ENCODE results near the gene CD300C. TPM values are rescaled to one million over a fixed set of nuclear protein-coding genes. Genes with fewer than 3 reads are reported as not detected.

Gene CD300C
- total and polyA plus RNA-seq, 2 donors from 2014 or later: 0.34 to 4.2 TPM

DNA sequence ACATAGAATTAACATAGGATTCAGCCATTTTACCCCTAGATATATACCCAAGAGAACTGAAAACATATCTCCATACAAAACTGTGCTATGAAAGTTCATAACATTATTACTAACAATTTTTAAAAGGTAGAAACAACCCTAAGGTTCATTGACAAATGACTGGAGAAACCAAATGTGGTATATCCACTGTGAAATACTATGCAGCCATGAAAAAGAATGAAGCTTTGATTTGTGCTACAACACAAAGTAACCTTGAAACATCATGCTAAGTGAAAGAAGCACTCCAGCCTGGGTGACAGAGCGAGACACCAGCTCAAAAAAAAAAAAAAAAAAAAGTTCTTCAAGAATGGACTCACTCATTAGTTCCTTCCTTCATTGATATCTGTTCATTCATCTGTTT lies 45.6 kb upstream of the CD300C start:
- no peak for DNase-seq
- no peaks in the 10 kb centered on the region for H3K36me3 ChIP-seq (ENCODE audit: control insufficient read depth in 2 of 3, insufficient read depth in 3 of 3, low read length in 3 of 3)
- H3K4me1 ChIP-seq (ENCODE audit: control insufficient read depth in 2 of 3, insufficient read depth in 2 of 3, low read depth in 1 of 3, low read length in 3 of 3): no peaks in the 10 kb centered on the region
- no peak overlapping the region for H3K9ac ChIP-seq (ENCODE audit: low read length in 3 of 3)
- intact Hi-C loops (cut with DNase I): no loop called here
- H3K27ac ChIP-seq (ENCODE audit: low read depth in 2 of 2, low read length in 2 of 2): no peak overlapping the region
- H3K9me3 ChIP-seq (ENCODE audit: control insufficient read depth in 2 of 3, insufficient read depth in 1 of 3, low read length in 3 of 3): no peaks in the 10 kb centered on the region
- no peaks in the 10 kb centered on the region for H3K27me3 ChIP-seq (ENCODE audit: control insufficient read depth, insufficient read depth, low read length)
- TF ChIP-seq, protein P1, sequence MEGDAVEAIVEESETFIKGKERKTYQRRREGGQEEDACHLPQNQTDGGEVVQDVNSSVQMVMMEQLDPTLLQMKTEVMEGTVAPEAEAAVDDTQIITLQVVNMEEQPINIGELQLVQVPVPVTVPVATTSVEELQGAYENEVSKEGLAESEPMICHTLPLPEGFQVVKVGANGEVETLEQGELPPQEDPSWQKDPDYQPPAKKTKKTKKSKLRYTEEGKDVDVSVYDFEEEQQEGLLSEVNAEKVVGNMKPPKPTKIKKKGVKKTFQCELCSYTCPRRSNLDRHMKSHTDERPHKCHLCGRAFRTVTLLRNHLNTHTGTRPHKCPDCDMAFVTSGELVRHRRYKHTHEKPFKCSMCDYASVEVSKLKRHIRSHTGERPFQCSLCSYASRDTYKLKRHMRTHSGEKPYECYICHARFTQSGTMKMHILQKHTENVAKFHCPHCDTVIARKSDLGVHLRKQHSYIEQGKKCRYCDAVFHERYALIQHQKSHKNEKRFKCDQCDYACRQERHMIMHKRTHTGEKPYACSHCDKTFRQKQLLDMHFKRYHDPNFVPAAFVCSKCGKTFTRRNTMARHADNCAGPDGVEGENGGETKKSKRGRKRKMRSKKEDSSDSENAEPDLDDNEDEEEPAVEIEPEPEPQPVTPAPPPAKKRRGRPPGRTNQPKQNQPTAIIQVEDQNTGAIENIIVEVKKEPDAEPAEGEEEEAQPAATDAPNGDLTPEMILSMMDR (IDR thresholded peaks at IDR 0.05; ENCODE audit: borderline replicate concordance, extremely low read depth, insufficient read depth): no peak
- H3K4me3 ChIP-seq (ENCODE audit: low read length in 3 of 3): no peak overlapping the region
- FAIRE-seq: no peak

DNA sequence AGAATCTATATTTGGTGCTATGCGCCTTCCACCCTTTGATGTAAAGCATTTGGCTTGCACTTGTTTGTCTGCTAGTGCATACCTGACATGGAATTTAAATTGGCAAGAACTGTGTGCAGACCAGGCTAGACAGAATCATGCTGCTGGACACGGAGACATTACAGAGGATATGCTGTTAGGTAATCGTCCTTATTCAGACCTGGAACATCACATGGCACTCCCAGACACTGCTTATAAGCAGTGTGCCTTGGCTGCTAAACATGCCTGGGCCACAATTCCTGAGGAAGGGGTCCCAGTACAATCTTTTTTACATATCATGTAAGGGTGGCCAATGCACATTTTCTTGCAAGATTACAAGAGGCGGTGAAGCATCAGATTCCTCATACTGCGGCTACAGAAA lies 39.8 kb upstream of the CD300C start:
- Histone ChIP-seq H3K4me3 (ENCODE audit: low read length in 3 of 3) (no peak overlapping the region), H3K27me3 (ENCODE audit: control insufficient read depth, insufficient read depth, low read length) (no peaks in the 10 kb centered on the region), H3K27ac (ENCODE audit: low read depth in 2 of 2, low read length in 2 of 2) (no peak overlapping the region), H3K9ac (ENCODE audit: low read length in 3 of 3) (no peak overlapping the region), H3K36me3 (ENCODE audit: control insufficient read depth in 2 of 3, insufficient read depth in 3 of 3, low read length in 3 of 3) (no peaks in the 10 kb centered on the region), H3K4me1 (ENCODE audit: control insufficient read depth in 2 of 3, insufficient read depth in 2 of 3, low read depth in 1 of 3, low read length in 3 of 3) (no peaks in the 10 kb centered on the region), H3K9me3 (ENCODE audit: control insufficient read depth in 2 of 3, insufficient read depth in 1 of 3, low read length in 3 of 3) (no peaks in the 10 kb centered on the region)
- intact Hi-C loops (cut with DNase I): no loop called here
- FAIRE-seq (no peak), DNase-seq (peak in 2 of 5 donors; percentile 13 to 27)
- TF ChIP-seq, protein P1 (IDR thresholded peaks at IDR 0.05; ENCODE audit: borderline replicate concordance, extremely low read depth, insufficient read depth): no peak

DNA sequence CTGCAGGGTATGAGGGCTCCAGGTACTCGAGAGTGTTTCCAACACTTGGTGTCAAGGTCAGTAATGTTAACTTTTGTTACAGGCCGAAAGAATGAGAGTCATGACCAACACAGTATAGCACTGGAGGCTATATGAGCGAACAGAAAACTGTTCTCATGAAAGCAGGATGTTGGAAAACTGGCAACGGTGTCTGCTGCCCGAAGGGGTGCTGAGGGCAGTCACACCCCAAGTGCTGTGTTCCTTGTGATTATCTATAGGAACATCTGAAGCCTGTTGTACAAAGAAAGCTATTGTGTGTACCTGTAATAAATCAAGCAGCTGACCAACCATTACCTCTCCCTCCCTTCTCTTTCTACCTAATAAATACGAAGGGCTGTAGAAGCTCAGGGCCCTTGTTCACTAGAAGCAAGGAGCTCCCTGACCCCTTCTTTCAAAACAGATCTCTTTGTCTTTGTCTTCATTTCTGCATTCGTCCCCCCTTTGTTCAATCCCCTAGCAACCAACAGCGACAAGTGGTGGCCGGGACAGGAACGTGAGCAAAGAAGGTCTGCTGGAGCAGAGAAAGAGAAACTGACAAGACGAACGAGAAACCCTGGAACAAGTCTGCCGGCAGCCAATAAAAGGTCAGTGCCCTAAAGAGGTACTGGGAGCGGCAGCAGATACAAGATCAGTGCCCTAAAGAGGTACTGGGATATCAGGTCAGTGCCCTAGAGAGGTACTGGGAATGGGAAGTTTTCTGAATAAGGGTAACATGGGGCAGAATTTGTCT lies 38.6 kb upstream of the CD300C start:
- H3K36me3 ChIP-seq (ENCODE audit: control insufficient read depth in 2 of 3, insufficient read depth in 3 of 3, low read length in 3 of 3): no peaks in the 10 kb centered on the region
- intact Hi-C loops (cut with DNase I): no loop called here

More for the DNA sequence above, 38.6 kb upstream of the CD300C start:
- TF ChIP-seq, protein P1 (IDR thresholded peaks at IDR 0.05; ENCODE audit: borderline replicate concordance, extremely low read depth, insufficient read depth): no peak
- no peak overlapping the region for H3K27ac ChIP-seq (ENCODE audit: low read depth in 2 of 2, low read length in 2 of 2)
- no peak overlapping the region for H3K4me3 ChIP-seq (ENCODE audit: low read length in 3 of 3)
- no peaks in the 10 kb centered on the region for H3K9me3 ChIP-seq (ENCODE audit: control insufficient read depth in 2 of 3, insufficient read depth in 1 of 3, low read length in 3 of 3)
- no peaks in the 10 kb centered on the region for H3K4me1 ChIP-seq (ENCODE audit: control insufficient read depth in 2 of 3, insufficient read depth in 2 of 3, low read depth in 1 of 3, low read length in 3 of 3)
- H3K27me3 ChIP-seq (ENCODE audit: control insufficient read depth, insufficient read depth, low read length): no peaks in the 10 kb centered on the region
- H3K9ac ChIP-seq (ENCODE audit: low read length in 3 of 3): no peak overlapping the region
- DNase-seq (no peak), FAIRE-seq (no peak)
